NCI-H446 (cell line): ENCODE measurements around the gene TERB1.
"Not testable (repeated sequence)": the region's sequence is repeated elsewhere in the genome, so short reads cannot be mapped to it uniquely, and the experiment has no call there.

Experiments
- DNase-seq, 2 experiments: peaks; one replicate each; lab custom pipeline; 2025; lab: John Stamatoyannopoulos, UW

Gene TERB1

DNA sequence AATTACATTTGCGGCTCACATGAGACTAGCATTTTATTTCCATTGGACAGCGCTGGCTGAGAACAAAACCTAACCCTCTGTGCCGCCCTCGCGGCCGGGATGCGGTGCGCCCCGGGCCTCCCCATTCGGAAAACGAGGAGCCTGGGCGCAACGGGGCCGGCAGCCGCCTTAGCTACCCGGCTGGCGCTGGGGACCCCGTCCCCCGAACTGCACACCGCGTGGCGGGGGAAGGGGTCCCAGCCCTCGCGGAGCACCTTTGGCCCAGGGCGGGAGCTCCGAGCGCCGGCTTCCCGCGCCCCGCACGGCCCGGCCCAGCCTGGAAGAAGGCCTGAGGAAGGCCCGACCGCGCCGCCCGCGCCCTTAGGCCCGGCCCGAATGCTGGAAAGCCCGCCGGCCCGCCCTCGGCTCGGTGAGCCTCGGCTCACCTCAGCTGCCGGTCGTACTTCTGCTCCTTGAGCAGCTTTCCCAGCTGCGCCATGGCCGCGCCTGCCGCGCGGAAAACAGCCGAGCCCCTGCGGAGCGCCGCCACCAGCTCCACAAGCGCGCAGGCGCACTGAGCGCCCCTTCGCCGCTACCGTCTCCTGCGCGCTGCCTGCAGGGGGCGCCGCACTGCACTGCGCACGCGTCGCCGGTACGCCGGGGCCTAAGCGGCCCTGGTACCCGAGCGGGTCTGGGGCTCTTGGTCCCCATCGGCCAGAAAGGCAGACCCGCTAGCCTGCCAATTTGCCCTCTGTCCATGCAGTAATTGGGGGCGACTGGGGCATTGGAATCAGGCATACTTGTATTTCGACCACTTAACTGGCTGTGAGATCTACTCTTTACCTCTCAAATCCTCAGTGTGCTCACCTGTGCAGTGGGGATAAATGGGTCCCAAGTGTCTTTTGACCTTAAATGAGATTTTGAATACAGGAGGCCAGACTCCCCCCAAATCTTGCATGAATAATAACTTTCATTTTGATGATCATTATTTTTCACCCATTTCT, 29.3 kb upstream of the TERB1 start, which contains the start of gene NAE1:
Gene NAE1, minus strand, starts transcription at position 555 of the 983 bp plus-strand sequence. Its CDS starts 77 bp downstream, at position 478.
- DNase-seq: peak; percentile 51 to 91

DNA sequence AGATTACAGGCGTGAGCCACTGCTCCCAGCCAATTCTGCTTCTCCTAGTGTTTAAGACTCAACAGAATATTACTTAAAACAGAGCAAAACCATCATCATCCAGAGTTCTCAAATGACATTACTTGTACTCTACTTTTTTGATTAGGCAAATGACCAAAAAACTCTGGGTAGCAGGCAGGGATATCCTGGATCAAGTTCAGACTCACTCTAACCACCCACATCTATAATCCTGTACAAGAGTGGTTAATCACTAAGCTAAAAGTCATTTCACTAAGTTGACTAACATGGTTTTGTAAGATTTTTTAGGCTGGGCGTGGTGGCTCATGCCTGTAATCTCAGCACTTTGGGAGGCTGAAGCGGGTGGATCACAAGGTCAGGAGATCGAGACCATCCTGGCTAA, 22.6 kb upstream of the TERB1 start:
- DNase-seq: no peak

DNA sequence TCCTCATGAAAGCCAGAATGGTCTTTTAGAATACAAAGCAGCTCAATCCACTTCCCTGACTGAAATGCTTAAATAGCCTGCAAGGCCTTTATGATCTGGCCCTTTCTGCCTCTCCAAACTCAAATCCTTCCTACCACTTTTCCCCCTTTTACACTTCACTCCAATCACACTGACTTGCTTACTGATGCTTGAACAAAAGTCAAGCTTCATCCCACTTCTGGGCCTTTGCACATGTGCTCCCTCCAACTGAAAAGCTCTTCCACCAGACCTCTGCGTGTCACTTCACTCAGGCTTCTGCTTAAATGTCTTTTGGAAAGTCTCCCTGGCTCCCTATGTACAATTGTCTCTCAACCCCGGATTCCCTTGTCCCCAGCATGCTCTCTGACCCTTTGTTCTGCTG, 13.3 kb upstream of the TERB1 start:
- DNase-seq: no peak

DNA sequence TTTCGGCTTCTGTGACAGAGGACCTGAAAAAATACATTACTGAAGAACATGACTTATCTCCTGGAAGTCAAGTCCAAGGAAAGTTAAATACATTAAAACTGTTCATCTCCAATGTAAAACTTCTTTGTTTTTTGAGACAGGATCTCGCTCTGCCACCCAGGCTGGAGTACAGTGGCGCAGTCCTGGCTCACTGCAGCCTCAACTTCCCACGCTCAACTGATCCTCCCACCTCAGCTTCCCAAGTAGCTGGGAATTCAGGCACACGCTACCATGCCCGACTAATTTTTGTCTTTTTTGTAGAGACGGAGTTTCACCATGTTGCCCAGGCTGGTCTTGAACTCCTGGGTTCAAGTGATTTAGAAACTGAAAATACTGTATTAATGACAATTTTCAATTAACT, 9.7 kb upstream of the TERB1 start:
- DNase-seq: no peak

DNA sequence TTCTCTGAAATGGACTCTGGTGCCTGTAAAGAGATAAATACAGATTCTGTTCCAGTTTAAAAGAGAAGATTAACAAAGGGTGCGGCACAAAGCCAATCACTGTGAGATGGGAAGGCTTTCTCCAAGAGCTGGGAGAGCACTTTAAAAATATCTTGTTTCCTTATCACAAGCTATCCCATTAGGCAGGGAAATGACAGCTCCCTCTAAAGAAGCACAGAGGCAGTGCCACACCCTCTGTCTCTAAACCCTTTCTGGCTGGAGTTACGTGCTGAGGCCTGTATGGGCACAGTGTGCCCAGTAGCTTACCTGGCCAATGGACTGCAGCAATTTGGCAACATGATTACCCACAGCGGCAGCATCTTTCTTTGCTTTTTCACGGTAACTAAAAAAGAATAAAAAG, 9.0 kb upstream of the TERB1 start:
- no peak for DNase-seq

DNA sequence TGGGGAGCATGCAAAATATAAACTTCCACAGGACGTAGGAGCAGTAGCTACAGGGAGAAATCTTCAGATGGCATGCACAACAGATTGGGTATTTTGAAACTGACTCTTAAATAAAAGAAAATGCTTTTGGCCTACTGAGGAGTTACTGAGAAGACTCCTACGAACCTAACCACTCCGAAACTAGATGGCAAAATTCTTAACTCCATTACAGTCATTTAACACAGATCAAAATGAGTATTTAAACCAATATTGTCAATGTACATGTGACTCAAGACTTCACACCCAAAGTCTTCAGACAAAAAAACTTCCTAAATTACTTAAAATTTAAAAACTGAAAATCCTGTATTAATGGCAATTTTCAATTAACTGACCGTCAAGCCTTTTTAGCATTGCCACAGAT, 8.4 kb upstream of the TERB1 start:
- DNase-seq: no peak

DNA sequence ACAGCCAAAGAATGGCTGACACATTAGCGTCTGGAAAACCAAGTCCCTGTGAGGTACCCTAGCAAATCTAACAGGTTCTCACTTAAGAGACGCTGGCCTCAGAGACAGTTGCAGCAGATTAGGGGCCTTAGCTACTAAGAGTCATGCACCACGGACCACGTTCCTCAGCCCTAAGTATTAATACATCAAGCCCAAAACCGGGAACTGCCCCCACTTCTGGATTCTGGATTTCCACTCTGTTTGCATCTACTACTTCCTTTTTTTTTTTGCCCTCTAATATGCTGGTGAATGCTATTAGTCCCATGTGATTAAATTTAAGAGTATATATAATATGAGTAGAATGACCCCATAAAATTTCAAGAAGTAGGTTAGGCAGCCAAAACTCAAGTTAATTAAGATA, 775 bp upstream of the TERB1 start:
- no peak for DNase-seq

DNA sequence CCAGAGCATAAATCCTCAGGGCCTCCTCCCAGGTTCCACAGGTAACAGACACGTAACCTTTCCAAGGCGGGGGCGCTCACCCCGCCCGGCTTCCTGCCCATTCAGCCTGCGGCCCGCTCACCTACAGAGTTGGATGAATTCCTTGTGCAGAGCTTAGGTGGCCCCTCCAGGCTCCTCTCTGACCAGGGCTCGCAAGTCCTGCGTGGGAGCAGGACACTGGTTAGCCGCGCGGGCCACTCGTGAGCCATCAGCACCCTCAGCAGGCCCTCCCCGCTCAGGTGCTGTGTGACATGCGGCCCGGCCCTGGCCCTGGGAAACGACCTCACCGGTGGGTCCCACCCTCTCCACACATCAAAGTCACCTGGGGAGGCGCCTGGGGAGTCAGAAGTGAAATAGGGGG, 528 bp downstream of the TERB1 start:
- DNase-seq: no peak

DNA sequence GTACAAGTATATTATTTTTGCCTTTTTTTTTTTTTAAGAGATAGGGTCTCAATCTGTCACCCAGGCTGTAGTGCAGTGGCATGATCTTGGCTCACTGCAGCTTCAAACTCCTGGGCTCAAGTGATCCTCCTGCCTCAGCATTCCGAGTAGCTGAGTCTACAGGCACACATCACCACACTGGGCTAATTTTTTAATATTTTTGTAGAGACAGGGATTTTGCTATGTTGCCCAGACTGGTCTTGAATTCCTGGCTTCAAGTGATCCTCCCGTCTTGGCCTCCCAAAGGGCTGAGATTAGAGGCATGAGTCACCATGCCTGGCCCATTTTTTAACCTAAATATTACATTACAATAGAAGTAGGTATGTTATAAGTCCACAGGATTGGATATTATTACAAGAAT, 3.2 kb downstream of the TERB1 start:
- no peak for DNase-seq

DNA sequence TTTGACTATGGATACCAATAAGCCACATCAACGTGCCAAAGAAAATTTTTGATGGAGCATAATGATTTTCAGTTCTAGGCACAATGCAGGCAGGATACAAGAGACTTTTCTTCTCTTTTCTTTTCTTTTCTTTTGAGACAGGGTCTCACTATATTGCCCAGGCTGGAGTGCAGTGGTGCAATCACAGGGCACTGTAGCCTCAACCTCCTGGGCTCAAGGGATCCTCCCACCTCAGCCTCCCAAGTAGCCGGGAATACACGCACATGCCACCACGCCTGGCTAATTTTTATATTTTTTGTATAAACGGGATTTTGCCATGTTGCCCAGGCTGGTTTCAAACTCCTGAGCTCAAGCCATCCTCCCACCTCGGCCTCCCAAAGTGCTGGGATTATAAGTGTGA, 7.4 kb downstream of the TERB1 start:
- DNase-seq: not testable (repeated sequence)

DNA sequence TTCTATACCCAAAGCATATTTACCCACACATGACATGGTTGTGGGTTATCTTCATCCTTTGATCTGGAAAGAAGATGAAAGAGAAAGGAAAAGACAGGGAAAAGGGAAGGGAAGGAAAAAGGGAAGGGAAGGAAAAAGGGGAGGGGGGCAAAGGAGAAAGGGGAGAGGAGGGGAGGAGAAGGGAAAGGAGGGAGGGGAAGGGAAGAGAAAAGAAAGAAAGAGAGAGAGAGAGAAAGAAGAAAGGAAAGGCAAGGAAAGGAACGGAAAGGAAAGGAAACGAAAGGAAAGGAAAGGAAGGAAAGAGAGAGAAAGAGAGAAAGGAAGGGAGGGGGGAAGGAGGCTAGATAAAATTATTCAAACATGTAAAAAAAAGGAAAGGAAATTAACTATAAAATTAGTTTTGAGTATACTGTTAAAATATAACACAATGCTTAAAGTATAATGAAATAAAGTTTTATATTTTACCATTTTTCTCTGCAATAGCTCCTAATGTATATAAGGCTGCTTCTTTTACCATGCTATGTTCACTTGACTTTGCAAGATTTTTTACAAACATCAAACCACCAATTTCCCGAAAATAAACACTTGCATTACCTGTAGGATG, 11.2 kb downstream of the TERB1 start:
- DNase-seq: no peak

DNA sequence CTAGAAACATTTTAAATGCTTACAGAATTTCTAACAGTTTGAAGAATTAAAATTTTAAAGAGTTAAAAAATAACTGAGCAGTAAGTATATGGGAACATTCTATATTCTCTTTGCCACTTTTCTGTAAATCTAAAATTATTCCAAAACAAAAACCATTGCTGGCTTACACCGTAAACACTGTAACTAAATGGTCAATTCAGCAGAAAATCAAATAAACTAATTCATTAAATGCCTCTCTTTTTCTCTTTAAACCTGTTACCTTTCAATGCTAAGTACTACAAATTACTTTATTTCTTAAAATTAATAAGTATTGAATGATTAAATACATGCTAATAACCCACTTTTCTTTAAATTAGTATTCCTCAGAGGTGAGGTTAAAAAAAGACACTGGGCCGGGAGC, 14.0 kb downstream of the TERB1 start:
- DNase-seq: no peak

DNA sequence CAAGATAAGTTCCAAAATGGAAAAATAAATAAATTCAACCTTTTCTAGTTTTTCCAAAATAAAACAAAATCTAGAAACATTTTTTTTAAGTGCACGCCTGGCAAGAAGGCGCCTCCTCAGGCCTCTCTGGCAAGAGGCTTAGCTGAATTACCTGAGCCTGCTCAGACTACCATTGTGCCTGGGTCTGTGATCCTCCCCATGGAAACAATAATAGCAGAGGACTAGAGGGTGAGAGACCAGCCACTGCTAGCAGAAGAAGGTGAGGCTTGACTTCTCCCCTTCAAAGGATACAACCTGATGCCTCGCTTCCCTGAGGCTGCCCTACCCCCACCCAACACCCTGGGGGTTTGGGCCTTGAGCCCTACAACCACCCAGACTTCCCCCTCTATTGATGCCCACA, 14.8 kb downstream of the TERB1 start:
- no peak for DNase-seq

DNA sequence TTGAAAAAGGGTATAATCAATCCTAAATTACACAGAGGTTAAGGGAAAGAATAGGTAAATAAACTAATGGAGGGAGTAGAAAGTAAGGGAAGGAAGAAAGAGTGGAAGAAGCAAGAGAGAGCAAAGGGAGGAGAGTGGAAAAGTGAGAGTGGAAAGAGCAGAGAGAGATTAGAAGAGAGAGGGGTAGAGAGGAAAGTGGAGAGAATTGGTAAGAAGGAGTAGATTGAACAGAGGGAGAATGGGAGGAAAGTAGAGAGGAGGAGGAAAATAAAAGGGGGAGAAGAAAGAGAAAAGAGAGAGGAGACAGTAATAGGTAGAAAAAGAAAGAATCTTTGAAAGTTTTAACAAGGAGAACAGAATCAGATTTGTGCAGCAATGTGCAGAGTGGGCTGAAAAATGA, 24.9 kb downstream of the TERB1 start:
- no peak for DNase-seq

DNA sequence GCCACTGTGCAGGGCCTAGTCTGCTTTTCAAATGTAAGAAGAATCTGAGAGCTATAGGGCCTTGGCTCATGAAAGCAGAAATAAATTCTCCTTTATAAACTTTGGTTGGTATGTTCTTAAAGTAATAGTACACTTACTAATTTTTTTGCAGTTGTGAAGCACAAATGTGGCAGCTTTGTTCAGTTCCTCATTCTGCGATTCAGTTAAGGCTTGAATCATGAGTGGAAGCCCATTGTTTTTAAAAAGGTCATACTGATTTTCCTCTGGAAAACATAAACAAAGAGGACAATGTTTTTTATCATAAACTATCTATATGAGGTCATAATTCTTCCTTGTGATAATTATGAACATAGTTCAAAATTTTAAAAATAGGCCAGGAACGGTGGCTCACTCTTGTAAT, 26.4 kb downstream of the TERB1 start:
- DNase-seq: no peak

DNA sequence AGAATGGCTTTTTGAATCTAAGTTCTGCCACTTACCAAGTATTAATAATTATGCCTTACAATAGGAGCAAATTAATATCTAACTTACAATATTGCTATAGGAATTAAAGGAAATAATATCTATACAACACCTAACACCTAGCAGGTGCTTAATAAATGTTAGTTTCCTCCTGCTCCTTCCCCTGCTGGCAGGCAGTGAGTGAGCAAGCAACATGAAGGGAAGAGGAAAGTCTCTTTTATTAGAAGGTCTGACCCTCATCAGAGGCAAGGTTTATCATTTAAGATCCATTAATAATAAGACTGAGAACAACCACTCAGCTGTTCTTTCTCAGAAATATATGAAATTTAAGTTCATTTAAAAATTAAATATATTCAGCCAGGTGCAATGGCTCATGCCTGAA, 43.3 kb downstream of the TERB1 start:
- DNase-seq: no peak

DNA sequence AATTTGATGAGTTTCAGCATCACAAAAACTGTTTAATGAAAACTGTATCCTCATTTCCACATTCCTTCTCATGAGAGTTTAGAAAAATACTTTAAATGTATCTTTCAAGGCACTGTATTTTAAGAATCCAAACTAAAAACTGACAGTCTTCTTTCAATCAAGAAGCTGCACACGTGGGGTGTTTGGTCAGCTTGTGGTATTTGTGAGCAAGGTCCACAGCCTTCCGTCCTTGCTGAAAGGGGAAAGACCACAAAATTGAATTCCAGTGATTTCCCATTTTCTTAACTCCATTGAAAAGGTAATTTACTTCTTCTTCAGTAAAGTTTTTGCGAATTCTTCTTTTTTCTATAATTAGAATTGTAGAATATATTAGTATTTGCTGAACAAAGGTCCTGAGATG, 46.6 kb downstream of the TERB1 start:
- no peak for DNase-seq

DNA sequence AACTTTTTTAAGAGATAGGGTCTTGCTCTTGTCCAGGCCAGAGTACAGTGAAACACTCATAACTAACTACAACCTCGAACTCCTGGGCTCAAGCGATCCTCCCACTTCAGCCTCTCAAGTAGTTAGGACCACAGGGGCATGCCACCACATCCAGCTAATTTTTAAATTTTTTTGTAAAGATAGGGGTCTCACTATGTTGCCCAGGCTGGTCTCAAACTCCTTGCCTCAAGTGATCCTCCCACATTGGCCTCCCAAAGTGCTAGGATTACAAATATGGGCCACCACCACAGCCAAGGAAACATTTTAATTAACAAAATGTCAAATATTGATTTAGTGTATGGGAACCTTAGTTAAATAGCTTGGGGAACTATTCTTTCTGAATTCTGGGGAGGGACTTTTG, 47.2 kb downstream of the TERB1 start:
- DNase-seq: no peak

DNA sequence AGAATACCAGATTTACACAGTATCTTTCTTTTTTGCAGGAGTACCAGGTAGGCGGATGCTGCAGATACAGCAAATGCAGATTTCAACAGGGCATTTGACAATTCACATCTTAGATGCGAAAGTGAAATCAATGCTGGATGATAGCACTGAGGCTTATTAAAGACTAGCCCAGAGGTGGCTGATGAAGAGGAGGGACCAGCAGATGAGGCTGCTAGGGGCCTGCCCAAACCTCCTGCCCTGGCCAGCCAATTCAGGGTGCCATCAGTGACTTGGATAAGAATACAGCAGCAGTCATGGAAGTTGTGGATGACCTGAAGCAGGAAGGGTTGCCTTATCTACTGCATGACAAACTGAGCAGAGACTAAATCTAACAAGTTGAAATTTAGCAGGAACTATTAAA, 48.4 kb downstream of the TERB1 start:
- DNase-seq: no peak

DNA sequence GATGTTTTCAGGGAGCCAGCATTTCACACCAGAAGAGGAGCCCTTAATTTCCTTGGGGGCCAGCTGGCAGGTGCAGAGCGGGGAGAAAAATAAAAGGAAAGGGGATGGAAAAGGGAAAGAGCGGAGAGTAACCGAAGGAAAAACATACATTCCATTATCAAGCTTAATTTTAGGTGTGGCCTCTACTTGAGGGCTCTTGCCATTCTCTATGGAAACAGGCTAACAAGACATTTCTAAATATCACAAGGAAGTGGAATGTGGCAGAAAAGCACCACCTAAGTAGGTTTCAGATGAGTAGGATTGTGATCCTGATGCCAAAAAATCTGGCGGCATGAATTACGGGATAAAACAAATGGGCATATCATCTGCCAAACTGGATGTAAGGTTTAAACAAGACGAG, 49.0 kb downstream of the TERB1 start:
- no peak for DNase-seq

DNA sequence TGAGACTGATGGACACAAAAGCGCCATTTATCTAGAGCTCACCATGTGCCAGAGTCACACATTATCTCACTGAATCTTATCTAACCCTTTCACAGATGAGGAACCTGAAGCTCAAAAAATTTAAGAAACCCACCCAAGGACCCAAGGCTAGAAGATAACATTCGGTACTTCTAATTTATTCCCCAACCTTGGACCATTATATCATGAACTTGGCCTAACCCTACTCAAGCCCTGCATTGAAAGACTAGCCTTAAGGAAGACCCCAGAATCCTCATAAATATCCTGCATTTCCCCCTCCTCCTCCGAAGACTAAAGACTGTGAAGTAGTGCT, 49.4 kb downstream of the TERB1 start:
- DNase-seq: no peak

DNA sequence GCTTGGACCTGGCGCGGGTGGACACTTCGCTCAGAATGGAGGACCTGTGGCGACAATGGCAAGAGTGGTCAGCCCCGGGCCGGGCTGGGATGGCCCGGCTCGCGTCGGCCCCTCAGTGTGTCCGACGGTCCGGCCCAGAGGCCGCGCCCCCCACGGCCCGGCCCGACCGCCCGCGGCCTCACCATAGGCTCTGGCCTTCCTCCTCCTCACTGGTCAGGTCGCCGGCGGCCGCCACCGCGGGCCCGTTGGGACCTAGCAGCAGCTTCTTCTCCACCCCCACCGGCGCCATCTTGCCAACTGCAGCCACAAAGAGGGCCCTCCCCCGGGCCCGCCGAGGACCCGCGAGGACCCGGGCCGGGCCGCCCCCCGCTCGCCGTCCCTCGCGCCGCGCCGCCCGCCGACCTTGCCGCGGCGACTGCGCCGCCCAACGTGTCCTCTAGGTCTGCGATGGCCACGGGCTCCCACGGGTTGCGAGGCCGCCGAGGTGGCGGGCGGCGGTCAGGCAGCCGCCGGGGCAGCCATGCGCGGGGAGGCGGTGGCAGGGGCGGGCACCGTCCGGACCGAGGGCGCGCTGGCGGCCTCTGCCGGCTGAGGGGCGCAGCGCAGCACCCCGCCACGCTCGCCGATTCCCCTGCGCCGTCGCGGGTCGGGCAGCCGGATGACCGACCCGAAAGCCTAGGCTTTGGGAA, 49.9 kb downstream of the TERB1 start, which contains the start of gene DYNC1LI2:
Gene DYNC1LI2, minus strand, starts transcription at position 307 of the 689 bp plus-strand sequence. Its CDS starts 18 bp downstream, at position 289.
- DNase-seq: peak in 1 of 2 experiments; percentile 67

DNA sequence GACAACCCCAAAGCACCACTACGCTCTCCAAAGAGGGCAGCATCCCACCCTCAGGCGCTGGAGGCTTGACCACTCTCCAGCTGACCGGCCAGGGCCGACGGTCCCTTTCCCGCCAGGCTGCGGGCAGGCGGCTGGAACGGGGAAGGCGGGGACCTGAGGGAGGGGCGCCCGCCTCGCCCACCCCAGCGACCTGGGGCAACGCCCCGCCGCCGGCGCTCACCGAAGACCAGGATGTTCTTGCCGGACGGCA, 50.4 kb downstream of the TERB1 start:
- no peak for DNase-seq
